Skeletal muscle tissue (tissue), 5 donors: ENCODE results near the gene TMEM223. TPM values are rescaled to one million over a fixed set of nuclear protein-coding genes. Genes with fewer than 3 reads are reported as not detected.
A peak's percentile ranks its signal among the peaks of the same experiment; 100 is the strongest.
"Not testable (repeated sequence)": the region's sequence is repeated elsewhere in the genome, so short reads cannot be mapped to it uniquely, and the experiment has no call there.

Experiments used
- H3K27ac ChIP-seq: one replicate; pipeline ENCODE4 v1.7.0; 2013; ENCODE audit warnings: mild to moderate bottlenecking, low read depth, low read length, inconsistent platforms
- H3K27me3 ChIP-seq, 3 donors: one replicate each; pipeline ENCODE4 v1.7.0; 2013; ENCODE audit warnings: low read length in 3 of 3; ENCODE audit not compliant: control insufficient read depth in 3 of 3, insufficient read depth in 3 of 3
- H3K36me3 ChIP-seq, 3 donors: one replicate each; pipeline ENCODE4 v1.7.0; 2013; ENCODE audit warnings: low read length in 3 of 3; ENCODE audit not compliant: control insufficient read depth in 3 of 3, insufficient read depth in 3 of 3
- H3K4me1 ChIP-seq, 3 donors: one replicate each; pipeline ENCODE4 v1.7.0; 2013; ENCODE audit warnings: low read length in 3 of 3, mild to moderate bottlenecking in 3 of 3; ENCODE audit not compliant: control insufficient read depth in 3 of 3, insufficient read depth in 3 of 3
- H3K4me3 ChIP-seq, 3 donors: one replicate each; pipeline ENCODE4 v1.7.0; 2013; ENCODE audit warnings: low read length in 3 of 3
- H3K9ac ChIP-seq, 3 donors: one replicate each; pipeline ENCODE4 v1.7.0; 2013; ENCODE audit warnings: low read length in 3 of 3, mild to moderate bottlenecking in 3 of 3, moderate library complexity in 2 of 3, low read depth in 1 of 3
- H3K9me3 ChIP-seq, 3 donors: one replicate each; pipeline ENCODE4 v1.7.0; 2013; ENCODE audit warnings: low read length in 3 of 3; ENCODE audit not compliant: control insufficient read depth in 3 of 3
- small RNA-seq: library from RNA; depleted of rRNA; stranded (forward); fragments of <200 nt; gene quantifications from one replicate; pipeline ENCODE3, GENCODE V24; 2014
- total RNA-seq: library from RNA; depleted of rRNA; stranded (reverse); fragments of >200 nt; gene quantifications from one replicate; pipeline ENCODE4 v1.2.3, GENCODE V29; 2014
- donor health status: Osteomylitis.

Gene TMEM223
- total RNA-seq, 1 donor from 2014 or later, result 20.9 TPM

GRCh38 chr11:62755086-62755615 lies 36.7 kb downstream of the TMEM223 start:
- Histone ChIP-seq H3K9ac (no peak overlapping the region), H3K4me3 (no peak overlapping the region), H3K36me3 (peaks cover 9 to 14% (median 13%) of the 10 kb centered on the region in 3 donors), H3K9me3 (no peaks in the 10 kb centered on the region), H3K4me1 (peaks cover 15 to 24% (median 17%) of the 10 kb centered on the region in 3 donors), H3K27ac (no peak overlapping the region), H3K27me3 (no peaks in the 10 kb centered on the region)

DNA sequence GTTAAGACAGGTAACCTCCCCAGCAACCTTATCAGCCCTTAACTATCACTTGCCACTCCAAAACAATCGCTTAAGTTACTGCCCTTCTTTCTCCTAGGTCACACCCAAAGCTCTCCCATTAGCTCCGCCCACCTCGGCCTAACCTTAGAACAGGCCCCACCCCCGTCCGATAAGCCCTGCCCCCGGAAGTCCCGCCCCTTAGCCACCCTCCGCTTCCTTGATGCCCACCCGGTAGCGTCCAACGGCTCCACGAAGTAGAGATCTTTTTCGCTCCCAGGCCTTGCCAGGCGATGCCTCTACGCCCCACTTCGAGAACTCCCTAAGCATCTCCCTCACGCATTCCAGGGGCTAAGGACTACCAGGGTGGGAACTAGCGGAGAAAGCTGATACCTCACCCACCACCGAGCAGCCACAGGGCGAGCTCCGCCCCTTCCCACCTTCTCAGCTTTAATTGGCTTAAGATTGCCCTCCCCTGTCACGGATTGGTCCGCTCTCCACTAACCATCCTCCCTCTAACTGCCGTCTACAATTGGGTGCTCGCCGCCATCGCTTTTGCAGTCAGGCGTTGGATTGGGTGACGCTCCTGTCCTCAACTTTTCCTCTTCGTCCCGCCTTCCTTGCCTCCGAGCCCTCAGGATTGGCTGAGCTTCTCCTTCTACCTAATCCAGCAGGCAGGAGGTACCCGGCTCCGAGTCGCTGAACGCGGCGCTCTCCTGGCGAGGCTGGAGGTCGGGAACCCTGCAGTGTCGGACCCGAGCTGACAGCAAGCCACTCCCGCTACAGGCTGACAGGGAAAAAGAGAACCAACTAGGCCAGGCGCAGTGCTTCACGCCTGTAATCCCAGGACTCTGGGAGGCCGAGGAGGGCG lies 37.8 kb downstream of the TMEM223 start, which contains the start of gene ZBTB3:
ZBTB3 (minus strand) TSS at position 425 of the 868 bp plus-strand sequence. CDS start 496 bp downstream, outside the sequence.
- peaks cover 9 to 14% (median 13%) of the 10 kb centered on the region in 3 donors for H3K36me3 ChIP-seq
- H3K4me1 ChIP-seq, result peaks cover 15 to 24% (median 17%) of the 10 kb centered on the region in 3 donors
- H3K4me3 ChIP-seq, result peak within 1 kb of the TSS; percentile 93 to 99 (median 95)
- H3K27me3 ChIP-seq, result no peaks in the 10 kb centered on the region
- no peaks in the 10 kb centered on the region for H3K9me3 ChIP-seq
- peak within 1 kb of the TSS; percentile 89 for H3K27ac ChIP-seq
- peak within 1 kb of the TSS; percentile 84 to 99 (median 93) for H3K9ac ChIP-seq

DNA sequence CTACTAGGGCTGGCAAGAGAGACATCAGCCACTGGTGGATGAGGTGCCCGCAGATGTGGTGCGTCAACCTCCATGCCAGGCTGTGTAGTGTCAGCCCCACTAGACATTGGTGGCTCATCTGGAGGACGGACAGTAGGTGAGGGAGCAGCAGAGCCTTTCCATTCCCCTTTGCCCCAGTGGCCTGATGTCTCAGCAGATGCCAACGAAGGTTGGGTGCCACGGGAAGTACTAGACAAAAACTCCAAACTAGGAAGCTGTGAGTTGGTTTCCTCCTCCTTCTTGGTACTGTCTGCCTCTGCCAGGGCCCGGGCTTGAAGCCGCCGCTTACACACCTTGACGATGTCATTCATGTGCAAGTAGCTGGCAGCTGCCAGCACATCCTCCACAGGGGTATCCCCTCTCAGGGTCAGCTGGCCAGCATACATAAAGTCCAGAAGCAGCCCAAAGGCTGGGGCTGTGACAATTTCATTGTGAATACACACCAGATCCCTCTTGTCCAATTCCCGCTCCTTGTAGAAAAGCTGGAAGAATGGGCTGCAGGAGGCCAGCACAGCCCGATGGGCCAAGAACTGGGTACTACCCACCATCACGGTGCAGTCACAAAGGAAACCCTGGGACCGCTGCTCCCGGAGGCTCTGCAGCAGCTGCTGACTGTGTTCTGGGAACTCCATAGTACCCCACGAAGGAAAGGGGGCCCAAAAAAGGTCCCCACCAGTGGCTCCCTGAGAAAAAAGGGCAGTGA lies 38.6 kb downstream of the TMEM223 start:
- peaks cover 9 to 14% (median 13%) of the 10 kb centered on the region in 3 donors for H3K36me3 ChIP-seq
- H3K4me3 ChIP-seq, result peak overlapping the region; percentile 93 to 99 (median 95)
- H3K9ac ChIP-seq, result peak overlapping the region; percentile 34 to 99 (median 93)
- peak overlapping the region; percentile 89 for H3K27ac ChIP-seq
- H3K27me3 ChIP-seq, result no peaks in the 10 kb centered on the region
- no peaks in the 10 kb centered on the region for H3K9me3 ChIP-seq
- H3K4me1 ChIP-seq, result peaks cover 15 to 24% (median 17%) of the 10 kb centered on the region in 3 donors

GRCh38 chr11:62752177-62752785 lies 39.5 kb downstream of the TMEM223 start:
- Histone ChIP-seq H3K9ac (no peak overlapping the region), H3K27ac (no peak overlapping the region), H3K4me1 (peaks cover 15 to 24% (median 17%) of the 10 kb centered on the region in 3 donors), H3K9me3 (no peaks in the 10 kb centered on the region), H3K27me3 (no peaks in the 10 kb centered on the region), H3K4me3 (no peak overlapping the region), H3K36me3 (peaks cover 9 to 14% (median 13%) of the 10 kb centered on the region in 3 donors)

- H3K9ac ChIP-seq, H3K4me3 ChIP-seq, H3K9me3 ChIP-seq, H3K27ac ChIP-seq, H3K27me3 ChIP-seq: not testable (repeated sequence)
- peaks cover 9 to 14% (median 13%) of the 10 kb centered on the region in 3 donors for H3K36me3 ChIP-seq
- peaks cover 15 to 24% (median 17%) of the 10 kb centered on the region in 3 donors for H3K4me1 ChIP-seq
Observed at GRCh38 chr11:62749931-62750330, 41.9 kb downstream of the TMEM223 start.

- peak overlapping the region in 1 of 3 donors; percentile 16 for H3K9ac ChIP-seq
- H3K36me3 ChIP-seq, result peaks cover 6 to 7% (median 7%) of the 10 kb centered on the region in 3 donors
- peaks cover 4 to 5% (median 4%) of the 10 kb centered on the region in 3 donors for H3K4me1 ChIP-seq
- H3K27ac ChIP-seq, result no peak overlapping the region
- H3K27me3 ChIP-seq, result no peaks in the 10 kb centered on the region
- no peaks in the 10 kb centered on the region for H3K9me3 ChIP-seq
- H3K4me3 ChIP-seq, result no peak overlapping the region
Observed at GRCh38 chr11:62747475-62748160, 44.2 kb downstream of the TMEM223 start.

Small RNA genes lying within 50 kb of the gene (small RNA-seq; reads per million reads assigned to genes)
- gene MIR6514 (0.49 reads per million, percentile 60 among the genes with 10 or more reads in this experiment), gene RNU6-118P (not detected)

Other genes with a start within 250 kb of the TMEM223 start
- 432 TPM for gene AHNAK, start 245.2 kb downstream of the TMEM223 start, total RNA-seq
- 2,520 TPM for gene EEF1G, start 218.1 kb downstream of the TMEM223 start, total RNA-seq
- gene TUT1, start 200.5 kb downstream of the TMEM223 start, total RNA-seq, result 4.2 TPM
- 63.7 TPM for gene MTA2, start 190.1 kb downstream of the TMEM223 start, total RNA-seq
- 7.3 TPM for gene EML3, start 179.2 kb downstream of the TMEM223 start, total RNA-seq
- gene ROM1, start 178.7 kb downstream of the TMEM223 start, total RNA-seq, result 1.6 TPM
- gene B3GAT3, start 170.0 kb downstream of the TMEM223 start, total RNA-seq, result 8.4 TPM
- gene GANAB, start 145.4 kb downstream of the TMEM223 start, total RNA-seq, result 99.7 TPM
- 15.1 TPM for gene INTS5, start 138.7 kb downstream of the TMEM223 start, total RNA-seq
- gene C11orf98, start 126.8 kb downstream of the TMEM223 start, total RNA-seq, result 22.4 TPM
- gene CSKMT, start 126.7 kb downstream of the TMEM223 start, total RNA-seq, result 4.7 TPM
- 4.7 TPM for gene UQCC3, start 120.3 kb downstream of the TMEM223 start, total RNA-seq
- gene LBHD1, start 119.7 kb downstream of the TMEM223 start, total RNA-seq, result 1.0 TPM
- 106 TPM for gene UBXN1, start 112.9 kb downstream of the TMEM223 start, total RNA-seq
- gene LRRN4CL, start 102.5 kb downstream of the TMEM223 start, total RNA-seq, result 9.9 TPM
- gene BSCL2, start 84.6 kb downstream of the TMEM223 start, total RNA-seq, result 19.8 TPM
- gene GNG3, start 84.3 kb downstream of the TMEM223 start, total RNA-seq, result not detected
- gene HNRNPUL2, start 64.5 kb downstream of the TMEM223 start, total RNA-seq, result 18.8 TPM
- gene TTC9C, start 63.5 kb downstream of the TMEM223 start, total RNA-seq, result 25.6 TPM
- gene ZBTB3, start 37.8 kb downstream of the TMEM223 start, total RNA-seq, result 11.5 TPM
- gene POLR2G, start 30.4 kb downstream of the TMEM223 start, total RNA-seq, result 50.1 TPM
- gene TAF6L, start 20.6 kb downstream of the TMEM223 start, total RNA-seq, result 11.5 TPM
- gene TMEM179B, start 4.6 kb downstream of the TMEM223 start, total RNA-seq, result 16.2 TPM
- gene NXF1, start 13.4 kb upstream of the TMEM223 start, total RNA-seq, result 12.5 TPM
- 33.9 TPM for gene STX5, start 40.0 kb upstream of the TMEM223 start, total RNA-seq
- not detected for gene TEX54, start 40.8 kb upstream of the TMEM223 start, total RNA-seq
- gene WDR74, start 47.6 kb upstream of the TMEM223 start, total RNA-seq, result 65.8 TPM
- gene SLC3A2, start 88.9 kb upstream of the TMEM223 start, total RNA-seq, result 56.4 TPM
- gene CHRM1, start 129.4 kb upstream of the TMEM223 start, total RNA-seq, result not detected
- gene SLC22A6, start 193.0 kb upstream of the TMEM223 start, total RNA-seq, result not detected
- gene SLC22A8, start 223.8 kb upstream of the TMEM223 start, total RNA-seq, result not detected